Activated CD4-positive, alpha-beta T cell treated with anti-CD3 and anti-CD28 coated beads, Interleukin-2, amount 50 U/mL, for 48 hours (primary cell): Measurements from ENCODE around the gene LILRB2.
"Not testable (repeated sequence)": the region's sequence is repeated elsewhere in the genome, so short reads cannot be mapped to it uniquely, and the experiment has no call there.

Experiments used
- DNase-seq, 2 experiments: peaks; one replicate each; pipeline ENCODE4 v3.0.0-alpha.2; 2020

The LILRB2 gene

GRCh38 chr19:54302257-54302656 is 21.3 kb upstream of the LILRB2 start:
- no peak for DNase-seq

GRCh38 chr19:54299515-54299914 is 18.6 kb upstream of the LILRB2 start:
- no peak for DNase-seq

- no peak for DNase-seq
Measured at GRCh38 chr19:54299126-54299498, 18.2 kb upstream of the LILRB2 start.

- DNase-seq, result no peak
Measured at GRCh38 chr19:54298357-54299125, 17.6 kb upstream of the LILRB2 start.

GRCh38 chr19:54297759-54298305 is 16.9 kb upstream of the LILRB2 start:
- no peak for DNase-seq

- DNase-seq, result no peak
Measured at GRCh38 chr19:54294539-54294938, 13.6 kb upstream of the LILRB2 start.

- DNase-seq, result not testable (repeated sequence)
Measured at GRCh38 chr19:54289160-54289559, 8.2 kb upstream of the LILRB2 start.

- DNase-seq, result no peak
Measured at GRCh38 chr19:54287456-54287855, 6.5 kb upstream of the LILRB2 start.

GRCh38 chr19:54286283-54286682 is 5.4 kb upstream of the LILRB2 start:
- DNase-seq, result not testable (repeated sequence)

- DNase-seq, result not testable (repeated sequence)
Measured at GRCh38 chr19:54285427-54286056, 4.6 kb upstream of the LILRB2 start.

- no peak for DNase-seq
Measured at GRCh38 chr19:54282686-54283470, 2.0 kb upstream of the LILRB2 start.

- not testable (repeated sequence) for DNase-seq
Measured at GRCh38 chr19:54281729-54282075, 792 bp upstream of the LILRB2 start.

GRCh38 chr19:54280441-54280840 is 469 bp downstream of the LILRB2 start:
- DNase-seq, result not testable (repeated sequence)

GRCh38 chr19:54280025-54280424 is 885 bp downstream of the LILRB2 start:
- DNase-seq, result not testable (repeated sequence)

- DNase-seq, result no peak
Measured at GRCh38 chr19:54279406-54279962, 1.4 kb downstream of the LILRB2 start.

- DNase-seq, result not testable (repeated sequence)
Measured at GRCh38 chr19:54278571-54279195, 2.2 kb downstream of the LILRB2 start.

GRCh38 chr19:54278056-54278455 is 2.9 kb downstream of the LILRB2 start:
- DNase-seq, result not testable (repeated sequence)

GRCh38 chr19:54277111-54277615 is 3.7 kb downstream of the LILRB2 start:
- not testable (repeated sequence) for DNase-seq

- no peak for DNase-seq
Measured at GRCh38 chr19:54275951-54276350, 5.0 kb downstream of the LILRB2 start.

GRCh38 chr19:54274516-54274915 is 6.4 kb downstream of the LILRB2 start:
- DNase-seq, result not testable (repeated sequence)

GRCh38 chr19:54273821-54274220 is 7.1 kb downstream of the LILRB2 start:
- no peak for DNase-seq

GRCh38 chr19:54272181-54272580 is 8.7 kb downstream of the LILRB2 start:
- not testable (repeated sequence) for DNase-seq
